PC-3 (cell line): ENCODE measurements around the gene CAPN1.

Experiments
- EZH2 ChIP-seq: fragments of 300-600 bp; sonication (generic); IDR thresholded peaks from one replicate; pipeline ENCODE4 v1.6.1; 2017; ENCODE audit warnings: antibody characterized with exemption, mild to moderate bottlenecking, low read length; ENCODE audit not compliant: unreplicated experiment
- EZH2phosphoT487 ChIP-seq: fragments of 300-600 bp; sonication (generic); IDR thresholded peaks from 2 replicates; pipeline ENCODE4 v1.6.1; 2018; ENCODE audit warnings: mild to moderate bottlenecking, antibody characterized with exemption, low read length, borderline replicate concordance
- TF ChIP-seq, protein P1 (sequence below): fragments of 300-600 bp; sonication (generic); conservative IDR thresholded peaks from 2 replicates; pipeline ENCODE4 v1.5.1; 2017; ENCODE audit warnings: antibody characterized with exemption, low read depth, mild to moderate bottlenecking, low read length

DNA sequence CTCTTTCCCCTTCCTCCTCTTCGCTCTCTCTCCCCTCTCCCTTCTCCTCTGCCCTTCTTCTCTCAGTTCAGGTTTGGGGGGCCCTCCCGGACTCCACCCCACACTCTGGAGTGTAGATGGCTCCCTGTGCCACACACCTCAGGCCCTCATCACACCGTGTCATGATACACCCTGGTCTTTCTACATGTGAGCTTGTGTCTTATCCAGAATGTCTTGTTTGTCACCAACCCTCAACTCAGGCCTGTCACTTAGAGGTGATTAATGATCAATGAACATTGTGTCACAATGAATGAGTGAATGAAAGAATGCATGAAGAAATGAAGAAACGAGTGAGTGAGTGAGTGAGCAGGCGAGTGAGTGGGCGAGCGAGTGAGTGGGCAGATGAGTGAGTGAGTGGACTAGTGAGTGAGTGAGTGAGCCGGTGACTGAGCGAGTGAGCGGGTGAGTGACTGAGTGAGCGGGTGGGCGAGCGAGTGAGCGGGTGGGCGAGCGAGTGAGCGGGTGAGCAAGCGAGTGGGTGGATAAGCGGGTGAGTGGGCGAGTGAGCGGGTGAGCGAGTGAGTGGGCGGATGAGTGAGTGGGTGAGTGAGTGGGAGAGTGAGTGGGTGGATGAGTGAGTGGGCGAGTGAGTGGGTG is 33.8 kb downstream of the CAPN1 start:
- TF ChIP-seq, protein P1, sequence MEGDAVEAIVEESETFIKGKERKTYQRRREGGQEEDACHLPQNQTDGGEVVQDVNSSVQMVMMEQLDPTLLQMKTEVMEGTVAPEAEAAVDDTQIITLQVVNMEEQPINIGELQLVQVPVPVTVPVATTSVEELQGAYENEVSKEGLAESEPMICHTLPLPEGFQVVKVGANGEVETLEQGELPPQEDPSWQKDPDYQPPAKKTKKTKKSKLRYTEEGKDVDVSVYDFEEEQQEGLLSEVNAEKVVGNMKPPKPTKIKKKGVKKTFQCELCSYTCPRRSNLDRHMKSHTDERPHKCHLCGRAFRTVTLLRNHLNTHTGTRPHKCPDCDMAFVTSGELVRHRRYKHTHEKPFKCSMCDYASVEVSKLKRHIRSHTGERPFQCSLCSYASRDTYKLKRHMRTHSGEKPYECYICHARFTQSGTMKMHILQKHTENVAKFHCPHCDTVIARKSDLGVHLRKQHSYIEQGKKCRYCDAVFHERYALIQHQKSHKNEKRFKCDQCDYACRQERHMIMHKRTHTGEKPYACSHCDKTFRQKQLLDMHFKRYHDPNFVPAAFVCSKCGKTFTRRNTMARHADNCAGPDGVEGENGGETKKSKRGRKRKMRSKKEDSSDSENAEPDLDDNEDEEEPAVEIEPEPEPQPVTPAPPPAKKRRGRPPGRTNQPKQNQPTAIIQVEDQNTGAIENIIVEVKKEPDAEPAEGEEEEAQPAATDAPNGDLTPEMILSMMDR, result no peak
- no peak for TF ChIP-seq EZH2phosphoT487
- no peak for TF ChIP-seq EZH2
